Glutamatergic neuron (in vitro differentiated cells): Measurements from ENCODE around the gene MBNL1. TPM values are rescaled to one million over a fixed set of nuclear protein-coding genes. Genes with fewer than 3 reads are reported as not detected.
"Not testable (repeated sequence)": the region's sequence is repeated elsewhere in the genome, so short reads cannot be mapped to it uniquely, and the experiment has no call there.

Experiments used
- DNase-seq: peaks from one replicate; pipeline ENCODE4 v3.0.0; 2022
- H3K27ac Mint-ChIP-seq: one replicate; pipeline ENCODE4 v1.8.0; 2020; ENCODE audit warnings: mild to moderate bottlenecking, mixed read lengths, inconsistent platforms; ENCODE audit not compliant: unreplicated experiment
- H3K27me3 Mint-ChIP-seq: one replicate; pipeline ENCODE4 v1.8.0; 2020; ENCODE audit warnings: mild to moderate bottlenecking, moderate library complexity, mixed read lengths, inconsistent platforms; ENCODE audit not compliant: unreplicated experiment
- H3K36me3 Mint-ChIP-seq: one replicate; pipeline ENCODE4 v1.8.0; 2020; ENCODE audit warnings: mild to moderate bottlenecking, mixed read lengths, inconsistent platforms; ENCODE audit not compliant: unreplicated experiment
- H3K4me1 Mint-ChIP-seq: one replicate; pipeline ENCODE4 v1.8.0; 2020; ENCODE audit warnings: mild to moderate bottlenecking, low read depth, mixed read lengths, inconsistent platforms; ENCODE audit not compliant: unreplicated experiment
- H3K4me3 Mint-ChIP-seq: one replicate; pipeline ENCODE4 v1.8.0; 2020; ENCODE audit warnings: mild to moderate bottlenecking, mixed read lengths, inconsistent platforms; ENCODE audit not compliant: unreplicated experiment
- H3K9me3 Mint-ChIP-seq: one replicate; pipeline ENCODE4 v1.8.0; 2020; ENCODE audit warnings: mild to moderate bottlenecking, moderate library complexity, mixed read lengths, inconsistent platforms; ENCODE audit not compliant: unreplicated experiment
- total RNA-seq: library from RNA; stranded (reverse); fragmentation: NEBNext Ultra II Directional; extraction: Animal tissue kit (Norgen Biotek cat#: 25700); gene quantifications from one replicate; pipeline ENCODE4 v1.2.1, GENCODE V29; 2021; ENCODE audit not compliant: unreplicated experiment
- TF ChIP-seq, protein P1 (sequence below): fragments of 200-600 bp; sonication (generic); IDR thresholded peaks from one replicate; pipeline ENCODE4 v1.5.0; 2021; ENCODE audit not compliant: partially characterized antibody, unreplicated experiment

Gene MBNL1
- total RNA-seq, 1 donor from 2014 or later, result 36.6 TPM

DNA sequence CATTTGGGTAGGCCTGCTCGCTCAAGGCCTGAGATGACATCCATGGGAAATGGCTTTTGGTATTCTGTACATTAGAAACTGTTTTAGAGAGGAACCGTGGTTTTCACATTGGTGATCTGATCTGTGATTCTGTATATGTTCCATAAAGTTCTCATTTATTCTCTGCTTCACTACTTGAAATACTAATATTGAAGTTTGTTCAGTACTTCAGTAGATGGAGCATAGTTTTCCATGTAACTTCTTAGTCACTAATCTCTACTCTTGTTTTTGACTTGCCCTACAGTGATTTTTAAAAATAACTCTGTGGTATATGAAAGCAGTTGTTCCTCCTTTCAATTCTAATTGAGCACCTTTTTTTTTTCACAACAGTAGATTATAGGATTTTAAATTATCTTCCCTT lies 66.5 kb downstream of the MBNL1 start:
- Mint-ChIP-seq H3K27me3 (no peaks in the 10 kb centered on the region), H3K27ac (no peak overlapping the region), H3K9me3 (peaks cover 2% of the 10 kb centered on the region), H3K4me3 (no peak overlapping the region), H3K4me1 (peaks cover 4% of the 10 kb centered on the region), H3K36me3 (no peaks in the 10 kb centered on the region)
- TF ChIP-seq, protein P1, sequence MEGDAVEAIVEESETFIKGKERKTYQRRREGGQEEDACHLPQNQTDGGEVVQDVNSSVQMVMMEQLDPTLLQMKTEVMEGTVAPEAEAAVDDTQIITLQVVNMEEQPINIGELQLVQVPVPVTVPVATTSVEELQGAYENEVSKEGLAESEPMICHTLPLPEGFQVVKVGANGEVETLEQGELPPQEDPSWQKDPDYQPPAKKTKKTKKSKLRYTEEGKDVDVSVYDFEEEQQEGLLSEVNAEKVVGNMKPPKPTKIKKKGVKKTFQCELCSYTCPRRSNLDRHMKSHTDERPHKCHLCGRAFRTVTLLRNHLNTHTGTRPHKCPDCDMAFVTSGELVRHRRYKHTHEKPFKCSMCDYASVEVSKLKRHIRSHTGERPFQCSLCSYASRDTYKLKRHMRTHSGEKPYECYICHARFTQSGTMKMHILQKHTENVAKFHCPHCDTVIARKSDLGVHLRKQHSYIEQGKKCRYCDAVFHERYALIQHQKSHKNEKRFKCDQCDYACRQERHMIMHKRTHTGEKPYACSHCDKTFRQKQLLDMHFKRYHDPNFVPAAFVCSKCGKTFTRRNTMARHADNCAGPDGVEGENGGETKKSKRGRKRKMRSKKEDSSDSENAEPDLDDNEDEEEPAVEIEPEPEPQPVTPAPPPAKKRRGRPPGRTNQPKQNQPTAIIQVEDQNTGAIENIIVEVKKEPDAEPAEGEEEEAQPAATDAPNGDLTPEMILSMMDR, result no peak
- no peak for DNase-seq

DNA sequence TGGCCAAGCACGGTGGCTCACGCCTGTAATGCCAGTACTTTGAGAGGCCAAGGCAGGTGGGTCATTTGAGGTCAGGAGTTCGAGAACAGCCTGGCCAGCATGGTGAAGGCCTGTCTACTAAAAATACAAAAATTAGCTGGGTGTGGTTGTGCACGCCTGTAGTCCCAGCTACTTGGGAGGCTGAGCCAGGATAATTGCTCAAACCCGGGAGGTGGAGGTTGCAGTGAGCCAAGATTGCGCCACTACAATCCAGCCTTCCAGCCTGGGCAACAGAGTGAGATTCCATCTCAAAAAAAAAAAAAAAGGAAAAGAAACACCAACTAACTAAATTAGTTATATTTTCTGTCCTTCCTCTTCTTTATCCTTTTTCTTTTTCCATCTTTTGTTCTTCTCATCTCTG lies 68.6 kb downstream of the MBNL1 start:
- H3K36me3 Mint-ChIP-seq, H3K4me1 Mint-ChIP-seq, H3K27me3 Mint-ChIP-seq, DNase-seq, H3K9me3 Mint-ChIP-seq, H3K27ac Mint-ChIP-seq, H3K4me3 Mint-ChIP-seq: not testable (repeated sequence)

GRCh38 chr3:152338159-152338720 lies 69.5 kb downstream of the MBNL1 start:
- Mint-ChIP-seq H3K27ac (no peak overlapping the region), H3K36me3 (no peaks in the 10 kb centered on the region), H3K4me3 (no peak overlapping the region), H3K9me3 (no peaks in the 10 kb centered on the region), H3K27me3 (peaks cover 4% of the 10 kb centered on the region), H3K4me1 (no peaks in the 10 kb centered on the region)
- DNase-seq, result no peak
- TF ChIP-seq, protein P1, result no peak

DNA sequence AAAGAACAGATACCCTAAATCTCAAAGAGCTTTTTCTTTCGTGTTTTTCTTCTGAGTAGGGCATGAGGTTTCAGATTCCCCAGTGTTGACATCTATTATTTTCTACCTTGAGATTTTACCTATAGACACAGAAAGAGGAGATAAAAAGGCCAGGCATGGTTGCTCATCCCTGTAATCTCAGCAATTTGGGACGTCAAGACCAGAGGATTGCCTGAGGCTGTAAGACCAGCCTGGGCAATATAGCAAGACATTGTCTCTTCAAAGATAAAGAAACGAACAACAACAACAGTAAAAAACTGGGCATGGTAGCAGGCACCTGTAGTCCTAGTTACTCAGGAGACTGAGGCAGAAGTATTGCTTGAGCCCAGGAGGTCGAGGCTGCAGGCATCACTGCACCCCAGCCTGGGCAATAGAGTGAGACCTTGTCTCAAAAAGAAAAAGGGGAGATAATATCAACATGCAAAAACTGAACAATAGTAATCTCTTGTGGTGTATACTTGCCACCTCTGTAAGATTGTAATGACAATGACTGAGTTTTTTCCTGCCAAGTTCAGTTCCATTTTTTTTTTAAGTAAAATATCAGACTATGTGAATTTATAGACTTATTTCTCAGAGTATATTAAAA lies 71.3 kb downstream of the MBNL1 start:
- Mint-ChIP-seq H3K9me3 (no peaks in the 10 kb centered on the region), H3K36me3 (no peaks in the 10 kb centered on the region), H3K4me1 (no peaks in the 10 kb centered on the region), H3K4me3 (no peak overlapping the region), H3K27ac (no peak overlapping the region), H3K27me3 (peaks cover 4% of the 10 kb centered on the region)
- no peak for DNase-seq
- TF ChIP-seq, protein P1, result no peak

GRCh38 chr3:152345233-152345632 lies 76.5 kb downstream of the MBNL1 start:
- Mint-ChIP-seq H3K4me1 (no peaks in the 10 kb centered on the region), H3K27me3 (peaks cover 4% of the 10 kb centered on the region), H3K9me3 (no peaks in the 10 kb centered on the region)

More at GRCh38 chr3:152345233-152345632, 76.5 kb downstream of the MBNL1 start:
- TF ChIP-seq, protein P1, result no peak
- Mint-ChIP-seq H3K4me3 (no peak overlapping the region), H3K27ac (no peak overlapping the region), H3K36me3 (no peaks in the 10 kb centered on the region)
- DNase-seq, result no peak
